GM12878 (cell line): ENCODE data around the gene PPDPF. TPM values are rescaled to one million over a fixed set of nuclear protein-coding genes. Genes with fewer than 3 reads are reported as not detected.

ENCODE experiments used
- ATAC-seq: fragments of 200-7000 bp; cut with Tn5 transposase; 3 replicates; pipeline ENCODE4 v1.9.1; 2020; ENCODE audit warnings: mild to moderate bottlenecking, moderate library complexity
- BruUV-seq: library from RNA; stranded (reverse); fragments of 400-500 nt; replicated peaks from 2 replicates; lab custom pipeline; 2021; lab: Mats Ljungman, UMichigan
- CTCF ChIA-PET: fragments of 300-600 bp; sonication (Branson Sonifier 250); formaldehyde crosslinking; extraction: SDS; loops from one replicate; lab custom pipeline; 2021; ENCODE audit warnings: inconsistent platforms; lab: Yijun Ruan, JAX
- POLR2A ChIA-PET: fragments of 350-600 bp; formaldehyde crosslinking; extraction: SDS; loops from one replicate; lab custom pipeline; 2021; ENCODE audit warnings: inconsistent platforms; lab: Charles Lee
- RAD21 ChIA-PET: fragments of 300-600 bp; sonication (Branson Sonifier 250); formaldehyde crosslinking; loops from one replicate; lab custom pipeline; 2023; ENCODE audit warnings: antibody characterized with exemption; ENCODE audit not compliant: unreplicated experiment; lab: Charles Lee
- SMC1A ChIA-PET: fragments of 300-600 bp; sonication (Branson Sonifier 250); formaldehyde crosslinking; loops from one replicate; lab custom pipeline; 2023; ENCODE audit not compliant: unreplicated experiment, uncharacterized antibody; lab: Charles Lee
- DNase-seq: peaks from one replicate; pipeline ENCODE4 v3.0.0-alpha.2; 2011; ENCODE audit warnings: low read depth, low spot score
- FAIRE-seq: peaks from 3 replicates; lab custom pipeline; 2011; peaks lifted over from hg19 to GRCh38; lab: Jason Lieb, UNC
- H2AFZ ChIP-seq: 2 replicates; pipeline ENCODE4 v1.6.0; 2011; ENCODE audit warnings: low read depth, low read length, control low read depth; ENCODE audit not compliant: control insufficient read depth
- H3K27ac ChIP-seq: 2 replicates; pipeline ENCODE4 v1.5.1; 2011; ENCODE audit warnings: control low read depth; ENCODE audit not compliant: control insufficient read depth, insufficient read depth
- H3K27me3 ChIP-seq, 2 experiments: replicated peaks in 1 of 2; 2 replicates each; pipeline versions ENCODE4 v1.6.0 to v1.6.1; 2011; ENCODE audit warnings: low read length in 1 of 2; ENCODE audit not compliant: control insufficient read depth in 2 of 2, insufficient read depth in 2 of 2
- H3K36me3 ChIP-seq, 2 experiments: 2 replicates each; pipeline ENCODE4 v1.5.1; 2011; ENCODE audit warnings: low read length in 1 of 2; ENCODE audit not compliant: control insufficient read depth in 2 of 2, insufficient read depth in 2 of 2
- H3K4me1 ChIP-seq: 2 replicates; pipeline ENCODE4 v1.6.1; 2011; ENCODE audit warnings: mild to moderate bottlenecking, low read length, moderate library complexity, mixed read lengths; ENCODE audit not compliant: control insufficient read depth, insufficient read depth
- H3K4me2 ChIP-seq: 2 replicates; pipeline ENCODE4 v1.6.0; 2011; ENCODE audit warnings: control low read depth; ENCODE audit not compliant: control insufficient read depth, insufficient read depth
- H3K4me3 ChIP-seq: fragments of 200-600 bp; sonication (generic); 2 replicates; pipeline ENCODE4 v1.5.1; 2016
- H3K79me2 ChIP-seq: 2 replicates; pipeline ENCODE4 v1.6.0; 2011; ENCODE audit warnings: low read length; ENCODE audit not compliant: control insufficient read depth, insufficient read depth
- H3K9ac ChIP-seq: 2 replicates; pipeline ENCODE4 v1.8.0; 2011; ENCODE audit warnings: low read length, control low read depth, mixed read lengths; ENCODE audit not compliant: control insufficient read depth, insufficient read depth
- H3K9me3 ChIP-seq: replicated peaks from 3 replicates; pipeline ENCODE4 v1.5.1; 2011; ENCODE audit warnings: mild to moderate bottlenecking, low read length; ENCODE audit not compliant: control insufficient read depth, insufficient read depth
- H4K20me1 ChIP-seq: 2 replicates; pipeline ENCODE4 v1.6.0; 2011; ENCODE audit not compliant: control insufficient read depth, insufficient read depth
- IKZF2 ChIP-seq, 2 experiments: fragments of 450-650 bp; IDR thresholded peaks; 2 replicates each; pipeline ENCODE4 v1.6.1; 2017; ENCODE audit warnings: mild to moderate bottlenecking in 2 of 2, moderate library complexity in 2 of 2
- KDM1A ChIP-seq: fragments of 200-600 bp; sonication (generic); IDR thresholded peaks from 2 replicates; pipeline ENCODE4 v1.6.1; 2016; ENCODE audit warnings: borderline replicate concordance
- PAX8 ChIP-seq: fragments of 450-650 bp; IDR thresholded peaks from 2 replicates; pipeline ENCODE4 v1.6.1; 2017; ENCODE audit warnings: mild to moderate bottlenecking, moderate library complexity
- RAD21 ChIP-seq: IDR thresholded peaks from 2 replicates; pipeline ENCODE4 v1.6.1; 2011; ENCODE audit warnings: mild to moderate bottlenecking, low read depth, low read length, moderate library complexity; ENCODE audit not compliant: insufficient read depth
- SKIL ChIP-seq: fragments of 450-650 bp; IDR thresholded peaks from 2 replicates; pipeline ENCODE4 v1.6.1; 2017; ENCODE audit warnings: mild to moderate bottlenecking, low read depth, inconsistent platforms; ENCODE audit not compliant: poor library complexity, severe bottlenecking
- SMC3 ChIP-seq: IDR thresholded peaks from 2 replicates; pipeline ENCODE4 v1.6.1; 2011; ENCODE audit warnings: low read length, improper control_type of control experiment, borderline replicate concordance
- YBX1 ChIP-seq: fragments of 450-650 bp; IDR thresholded peaks from 2 replicates; pipeline ENCODE4 v1.6.1; 2016; ENCODE audit warnings: antibody characterized with exemption
- WGBS: methylation state at CpG from one replicate; pipeline ENCODE4 v1.1.6; 2016; ENCODE audit warnings: low lambda C conversion rate; ENCODE audit not compliant: insufficient replicate concordance, insufficient coverage; ENCODE audit errors: missing lambda C conversion rate; 5-methylcytosine and 5-hydroxymethylcytosine counted together
- in situ Hi-C: fragments of 300-500 bp; cut with MboI; formaldehyde crosslinking; loops from 9 replicates; pipeline ENCODE4 v1.14.3; 2018; ENCODE audit warnings: mixed read lengths
- intact Hi-C: fragments of 100-400 bp; cut with micrococcal nuclease; formaldehyde crosslinking; loops from one replicate; pipeline ENCODE4 v1.14.2; 2022; ENCODE audit not compliant: unreplicated experiment
- polyA plus RNA-seq, 11 experiments: library from polyadenylated mRNA; depleted of rRNA in 4 of 11; unstranded in 6 of 11; stranded (reverse) in 5 of 11; fragments of >200 nt; fragmentation: Nextera tagmentation in 4 of 11; fragmentation: Illumina TruSeq in 1 of 11; extraction: Ambion mirVana in 4 of 11; extraction: Trizol in 1 of 11; gene quantifications; 1 replicate in 1 of 11; 2 replicates in 10 of 11; pipeline versions ENCODE4 v1.2.1 to v1.2.3, GENCODE V29; 2011 to 2016; ENCODE audit warnings: inconsistent platforms in 2 of 11, missing spikeins in 2 of 11, low read depth in 1 of 11
- total RNA-seq, 4 experiments: library from RNA; depleted of rRNA in 3 of 4; stranded (reverse); fragments of >200 nt in 3 of 4; fragmentation: Illumina TruSeq in 1 of 4; extraction: Trizol in 1 of 4; gene quantifications; 2 replicates each; pipeline versions ENCODE4 v1.2.1 to v1.2.3, GENCODE V29; 2013 to 2021
- TF ChIP-seq, protein P1 (sequence below): IDR thresholded peaks from 2 replicates; pipeline ENCODE4 v1.6.1; 2011; ENCODE audit warnings: borderline replicate concordance, low read depth, mild to moderate bottlenecking, moderate library complexity, low read length; ENCODE audit not compliant: insufficient read depth, poor library complexity, severe bottlenecking

The PPDPF gene
- total and polyA plus RNA-seq, 10 of the 15 experiments (the other 5 are each of a cell fraction or from before 2014, with no cell fraction given), result 0.32 to 154 (median 22.8) TPM

- ATAC-seq (no peak), DNase-seq (no peak), FAIRE-seq (no peak)
- CTCF ChIA-PET, result interaction anchor here (2.2 kb wide), 1 partner anchor 8 kb away, joined by 9 read pairs; no protein-coding TSS in a partner anchor
- Histone ChIP-seq H3K9ac (no peak overlapping the region), H3K27ac (no peak overlapping the region), H3K79me2 (no peaks in the 10 kb centered on the region), H3K9me3 (no peaks in the 10 kb centered on the region), H3K4me3 (no peak overlapping the region), H3K4me1 (peaks cover 22% of the 10 kb centered on the region), H3K4me2 (no peak overlapping the region), H3K27me3 (no peaks in the 10 kb centered on the region; a peak in 1 of 4 replicates), H3K36me3 (no peaks in the 10 kb centered on the region), H4K20me1 (no peaks in the 10 kb centered on the region; the same call in 1 of the 2 replicates), H2AFZ (no peak overlapping the region)
- SMC1A ChIA-PET, result interaction anchor here (3.5 kb wide), 1 partner anchor 13 kb away, joined by 16 read pairs; the partner anchor contains the start of gene PTK6
- TF ChIP-seq, protein P1, sequence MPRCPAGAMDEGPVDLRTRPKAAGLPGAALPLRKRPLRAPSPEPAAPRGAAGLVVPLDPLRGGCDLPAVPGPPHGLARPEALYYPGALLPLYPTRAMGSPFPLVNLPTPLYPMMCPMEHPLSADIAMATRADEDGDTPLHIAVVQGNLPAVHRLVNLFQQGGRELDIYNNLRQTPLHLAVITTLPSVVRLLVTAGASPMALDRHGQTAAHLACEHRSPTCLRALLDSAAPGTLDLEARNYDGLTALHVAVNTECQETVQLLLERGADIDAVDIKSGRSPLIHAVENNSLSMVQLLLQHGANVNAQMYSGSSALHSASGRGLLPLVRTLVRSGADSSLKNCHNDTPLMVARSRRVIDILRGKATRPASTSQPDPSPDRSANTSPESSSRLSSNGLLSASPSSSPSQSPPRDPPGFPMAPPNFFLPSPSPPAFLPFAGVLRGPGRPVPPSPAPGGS, result no peak
- TF ChIP-seq KDM1A (no peak), SKIL (no peak), PAX8 (no peak), YBX1 (no peak), RAD21 (no peak), SMC3 (no peak), IKZF2 (IDR thresholded peaks at IDR 0.05) (no peak)
- POLR2A ChIA-PET, result interaction anchor here (0.6 to 2.2 kb wide), 3 partner anchors 8 to 13 kb away, joined by 3 to 11 read pairs (median 3); partner anchors contain the start of gene PTK6
- WGBS, result 7% methylated on average over 9 of the region's 9 CpGs
- RAD21 ChIA-PET, result interaction anchor here (0.9 to 2.1 kb wide), 2 partner anchors 12 to 14 kb away, joined by 5 to 6 read pairs; partner anchors contain the start of gene PTK6
- in situ Hi-C loops (no loop called here), intact Hi-C loops (no loop called here)
- no TSS peak for BruUV-seq
These were observed 30.5 kb downstream of the PPDPF start for GRCh38 chr20:63551068-63551467.
